ENCODE results near the gene RAF1. TPM values are rescaled to one million over a fixed set of nuclear protein-coding genes. Genes with fewer than 3 reads are reported as not detected.
A peak's percentile ranks its signal among the peaks of the same experiment; 100 is the strongest.

The RAF1 gene
- total RNA-seq, 1 experiment from 2014 or later, result 101 TPM

DNA sequence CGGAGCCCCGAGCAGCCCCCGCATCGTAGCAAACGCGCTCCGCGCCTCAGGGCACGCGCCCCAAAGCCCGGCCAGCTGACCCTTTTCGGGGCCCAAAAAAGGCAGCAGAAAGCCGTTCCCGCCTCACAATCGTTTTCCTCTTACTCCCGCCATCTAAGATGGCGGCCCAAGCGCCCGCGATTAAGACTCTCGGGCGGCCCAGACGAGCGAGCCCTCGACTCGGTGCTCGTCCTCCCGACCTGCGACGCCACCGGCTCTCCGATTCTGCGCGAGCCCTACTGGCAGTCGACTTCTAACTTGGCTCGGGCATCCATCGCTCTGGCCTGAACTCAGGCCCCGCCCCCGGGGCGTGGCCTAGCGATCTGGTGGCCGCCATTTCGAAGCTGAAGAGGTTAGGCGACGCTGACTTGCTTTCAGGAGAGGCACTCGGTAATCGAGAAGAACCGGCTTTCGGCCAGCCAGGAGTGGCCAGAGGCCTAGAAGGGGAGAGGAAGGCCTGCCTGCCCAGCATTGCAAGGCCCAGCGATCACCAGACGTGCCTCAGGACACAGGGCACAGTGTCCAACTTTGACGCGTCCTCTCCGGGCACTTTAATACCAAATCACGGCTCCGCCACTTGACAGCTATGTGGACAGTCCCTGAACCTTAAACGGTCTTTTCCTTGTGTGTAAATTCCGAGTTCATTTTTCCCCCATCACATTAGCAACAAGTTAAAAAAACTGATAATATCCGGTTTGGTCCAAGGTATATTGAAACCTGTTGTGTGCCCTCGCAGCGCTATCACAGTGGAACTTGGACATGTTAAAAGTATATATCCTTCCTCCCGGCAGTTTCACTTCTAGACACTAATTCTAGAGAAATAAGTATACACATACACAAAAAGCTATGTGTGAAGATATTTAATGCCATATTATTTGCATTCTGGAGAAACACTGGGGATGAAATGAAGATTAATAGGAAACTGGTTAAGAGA lies at the start of gene RAF1 (continued):
- no peak for TF ChIP-seq ZNF263 (CRISPR knock-in tag; IDR thresholded peaks at IDR 0.05; ENCODE audit: low read depth)
- no peak for TF ChIP-seq PRRX2 (CRISPR knock-in tag; IDR thresholded peaks at IDR 0.05)
- TF ChIP-seq ZNF396 (CRISPR knock-in tag; IDR thresholded peaks at IDR 0.05; ENCODE audit: borderline replicate concordance), result no peak
- TF ChIP-seq ZNF232 (CRISPR knock-in tag; IDR thresholded peaks at IDR 0.05), result no peak
- TF ChIP-seq CREB1 (CRISPR knock-in tag; IDR thresholded peaks at IDR 0.05), result no peak; the same call in 1 of the 2 replicates
- no peak for TF ChIP-seq ESRRA (CRISPR knock-in tag; IDR thresholded peaks at IDR 0.05; ENCODE audit: borderline replicate concordance)
- TF ChIP-seq, protein P1, sequence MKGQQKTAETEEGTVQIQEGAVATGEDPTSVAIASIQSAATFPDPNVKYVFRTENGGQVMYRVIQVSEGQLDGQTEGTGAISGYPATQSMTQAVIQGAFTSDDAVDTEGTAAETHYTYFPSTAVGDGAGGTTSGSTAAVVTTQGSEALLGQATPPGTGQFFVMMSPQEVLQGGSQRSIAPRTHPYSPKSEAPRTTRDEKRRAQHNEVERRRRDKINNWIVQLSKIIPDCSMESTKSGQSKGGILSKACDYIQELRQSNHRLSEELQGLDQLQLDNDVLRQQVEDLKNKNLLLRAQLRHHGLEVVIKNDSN (CRISPR knock-in tag; IDR thresholded peaks at IDR 0.05), result no peak
- TF ChIP-seq TEAD4 (CRISPR knock-in tag; IDR thresholded peaks at IDR 0.05), result no peak
- peak; percentile 79 for TF ChIP-seq ETV6 (CRISPR knock-in tag; IDR thresholded peaks at IDR 0.05)
- no peak for TF ChIP-seq HMGA2 (CRISPR knock-in tag; IDR thresholded peaks at IDR 0.05)
- TF ChIP-seq, protein P2, sequence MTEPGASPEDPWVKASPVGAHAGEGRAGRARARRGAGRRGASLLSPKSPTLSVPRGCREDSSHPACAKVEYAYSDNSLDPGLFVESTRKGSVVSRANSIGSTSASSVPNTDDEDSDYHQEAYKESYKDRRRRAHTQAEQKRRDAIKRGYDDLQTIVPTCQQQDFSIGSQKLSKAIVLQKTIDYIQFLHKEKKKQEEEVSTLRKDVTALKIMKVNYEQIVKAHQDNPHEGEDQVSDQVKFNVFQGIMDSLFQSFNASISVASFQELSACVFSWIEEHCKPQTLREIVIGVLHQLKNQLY (CRISPR knock-in tag; IDR thresholded peaks at IDR 0.05), result no peak; the same call in 1 of the 2 replicates
- TF ChIP-seq, protein P3, sequence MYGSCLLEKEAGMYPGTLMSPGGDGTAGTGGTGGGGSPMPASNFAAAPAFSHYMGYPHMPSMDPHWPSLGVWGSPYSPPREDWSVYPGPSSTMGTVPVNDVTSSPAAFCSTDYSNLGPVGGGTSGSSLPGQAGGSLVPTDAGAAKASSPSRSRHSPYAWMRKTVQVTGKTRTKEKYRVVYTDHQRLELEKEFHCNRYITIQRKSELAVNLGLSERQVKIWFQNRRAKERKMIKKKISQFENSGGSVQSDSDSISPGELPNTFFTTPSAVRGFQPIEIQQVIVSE (CRISPR knock-in tag; IDR thresholded peaks at IDR 0.05; ENCODE audit: borderline replicate concordance), result no peak
- TF ChIP-seq, protein P4, sequence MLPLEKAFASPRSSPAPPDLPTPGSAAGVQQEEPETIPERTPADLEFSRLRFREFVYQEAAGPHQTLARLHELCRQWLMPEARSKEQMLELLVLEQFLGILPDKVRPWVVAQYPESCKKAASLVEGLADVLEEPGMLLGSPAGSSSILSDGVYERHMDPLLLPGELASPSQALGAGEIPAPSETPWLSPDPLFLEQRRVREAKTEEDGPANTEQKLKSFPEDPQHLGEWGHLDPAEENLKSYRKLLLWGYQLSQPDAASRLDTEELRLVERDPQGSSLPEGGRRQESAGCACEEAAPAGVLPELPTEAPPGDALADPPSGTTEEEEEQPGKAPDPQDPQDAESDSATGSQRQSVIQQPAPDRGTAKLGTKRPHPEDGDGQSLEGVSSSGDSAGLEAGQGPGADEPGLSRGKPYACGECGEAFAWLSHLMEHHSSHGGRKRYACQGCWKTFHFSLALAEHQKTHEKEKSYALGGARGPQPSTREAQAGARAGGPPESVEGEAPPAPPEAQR (CRISPR knock-in tag; IDR thresholded peaks at IDR 0.05), result no peak

DNA sequence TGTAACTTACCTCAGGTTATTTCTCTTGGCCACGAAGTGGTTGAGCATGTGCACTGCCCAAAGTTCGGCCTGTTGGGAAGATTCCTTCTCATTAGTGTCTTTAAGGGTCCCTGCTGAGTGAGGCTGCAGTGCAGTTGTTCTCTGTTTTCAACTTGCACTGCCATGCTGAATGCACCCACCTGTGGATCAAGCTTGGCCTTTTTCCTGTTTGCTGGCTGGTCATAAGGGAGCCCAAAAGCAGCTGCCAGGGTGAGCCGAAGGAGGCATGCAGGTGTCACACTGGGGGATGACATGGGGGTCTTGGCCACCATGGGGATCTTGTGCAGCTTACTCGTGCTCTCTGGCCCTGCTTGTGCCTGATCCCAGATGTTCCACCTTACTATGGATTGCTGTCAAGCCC lies 46.1 kb upstream of the RAF1 start:
- ATAC-seq (no peak), DNase-seq (ENCODE audit: low spot score) (no peak)
- no peaks in the 10 kb centered on the region for H3K4me1 Mint-ChIP-seq
- H3K4me3 Mint-ChIP-seq, result no peak overlapping the region
- no peak overlapping the region for H3K27ac Mint-ChIP-seq
- no peaks in the 10 kb centered on the region for H3K27me3 Mint-ChIP-seq (ENCODE audit: low read depth)
- POLR2A ChIA-PET, result no interaction called here
- H3K36me3 Mint-ChIP-seq, result no peaks in the 10 kb centered on the region
- peaks cover 12% of the 10 kb centered on the region for H3K9me3 Mint-ChIP-seq
- CTCF ChIA-PET, result interaction anchor here (0.8 to 3.6 kb wide), 2 partner anchors 10 to 18 kb away, joined by 3 to 18 read pairs; no protein-coding TSS in a partner anchor
- TF ChIP-seq NFE2L1 (CRISPR knock-in tag; IDR thresholded peaks at IDR 0.05) (no peak), NR3C1 (CRISPR knock-in tag; conservative IDR thresholded peaks at IDR 0.05; ENCODE audit: low read depth) (no peak), TP53 (CRISPR knock-in tag; IDR thresholded peaks at IDR 0.05) (no peak), ZNF263 (CRISPR knock-in tag; IDR thresholded peaks at IDR 0.05; ENCODE audit: low read depth) (no peak)
- TF ChIP-seq, protein P5, sequence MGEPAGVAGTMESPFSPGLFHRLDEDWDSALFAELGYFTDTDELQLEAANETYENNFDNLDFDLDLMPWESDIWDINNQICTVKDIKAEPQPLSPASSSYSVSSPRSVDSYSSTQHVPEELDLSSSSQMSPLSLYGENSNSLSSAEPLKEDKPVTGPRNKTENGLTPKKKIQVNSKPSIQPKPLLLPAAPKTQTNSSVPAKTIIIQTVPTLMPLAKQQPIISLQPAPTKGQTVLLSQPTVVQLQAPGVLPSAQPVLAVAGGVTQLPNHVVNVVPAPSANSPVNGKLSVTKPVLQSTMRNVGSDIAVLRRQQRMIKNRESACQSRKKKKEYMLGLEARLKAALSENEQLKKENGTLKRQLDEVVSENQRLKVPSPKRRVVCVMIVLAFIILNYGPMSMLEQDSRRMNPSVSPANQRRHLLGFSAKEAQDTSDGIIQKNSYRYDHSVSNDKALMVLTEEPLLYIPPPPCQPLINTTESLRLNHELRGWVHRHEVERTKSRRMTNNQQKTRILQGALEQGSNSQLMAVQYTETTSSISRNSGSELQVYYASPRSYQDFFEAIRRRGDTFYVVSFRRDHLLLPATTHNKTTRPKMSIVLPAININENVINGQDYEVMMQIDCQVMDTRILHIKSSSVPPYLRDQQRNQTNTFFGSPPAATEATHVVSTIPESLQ (CRISPR knock-in tag; IDR thresholded peaks at IDR 0.05), result no peak
- TF ChIP-seq, protein P6, sequence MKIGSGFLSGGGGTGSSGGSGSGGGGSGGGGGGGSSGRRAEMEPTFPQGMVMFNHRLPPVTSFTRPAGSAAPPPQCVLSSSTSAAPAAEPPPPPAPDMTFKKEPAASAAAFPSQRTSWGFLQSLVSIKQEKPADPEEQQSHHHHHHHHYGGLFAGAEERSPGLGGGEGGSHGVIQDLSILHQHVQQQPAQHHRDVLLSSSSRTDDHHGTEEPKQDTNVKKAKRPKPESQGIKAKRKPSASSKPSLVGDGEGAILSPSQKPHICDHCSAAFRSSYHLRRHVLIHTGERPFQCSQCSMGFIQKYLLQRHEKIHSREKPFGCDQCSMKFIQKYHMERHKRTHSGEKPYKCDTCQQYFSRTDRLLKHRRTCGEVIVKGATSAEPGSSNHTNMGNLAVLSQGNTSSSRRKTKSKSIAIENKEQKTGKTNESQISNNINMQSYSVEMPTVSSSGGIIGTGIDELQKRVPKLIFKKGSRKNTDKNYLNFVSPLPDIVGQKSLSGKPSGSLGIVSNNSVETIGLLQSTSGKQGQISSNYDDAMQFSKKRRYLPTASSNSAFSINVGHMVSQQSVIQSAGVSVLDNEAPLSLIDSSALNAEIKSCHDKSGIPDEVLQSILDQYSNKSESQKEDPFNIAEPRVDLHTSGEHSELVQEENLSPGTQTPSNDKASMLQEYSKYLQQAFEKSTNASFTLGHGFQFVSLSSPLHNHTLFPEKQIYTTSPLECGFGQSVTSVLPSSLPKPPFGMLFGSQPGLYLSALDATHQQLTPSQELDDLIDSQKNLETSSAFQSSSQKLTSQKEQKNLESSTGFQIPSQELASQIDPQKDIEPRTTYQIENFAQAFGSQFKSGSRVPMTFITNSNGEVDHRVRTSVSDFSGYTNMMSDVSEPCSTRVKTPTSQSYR (CRISPR knock-in tag; IDR thresholded peaks at IDR 0.05), result no peak
- TF ChIP-seq, protein P7, sequence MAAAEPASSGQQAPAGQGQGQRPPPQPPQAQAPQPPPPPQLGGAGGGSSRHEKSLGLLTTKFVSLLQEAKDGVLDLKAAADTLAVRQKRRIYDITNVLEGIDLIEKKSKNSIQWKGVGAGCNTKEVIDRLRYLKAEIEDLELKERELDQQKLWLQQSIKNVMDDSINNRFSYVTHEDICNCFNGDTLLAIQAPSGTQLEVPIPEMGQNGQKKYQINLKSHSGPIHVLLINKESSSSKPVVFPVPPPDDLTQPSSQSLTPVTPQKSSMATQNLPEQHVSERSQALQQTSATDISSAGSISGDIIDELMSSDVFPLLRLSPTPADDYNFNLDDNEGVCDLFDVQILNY (CRISPR knock-in tag; IDR thresholded peaks at IDR 0.05), result no peak
- TF ChIP-seq, protein P8, sequence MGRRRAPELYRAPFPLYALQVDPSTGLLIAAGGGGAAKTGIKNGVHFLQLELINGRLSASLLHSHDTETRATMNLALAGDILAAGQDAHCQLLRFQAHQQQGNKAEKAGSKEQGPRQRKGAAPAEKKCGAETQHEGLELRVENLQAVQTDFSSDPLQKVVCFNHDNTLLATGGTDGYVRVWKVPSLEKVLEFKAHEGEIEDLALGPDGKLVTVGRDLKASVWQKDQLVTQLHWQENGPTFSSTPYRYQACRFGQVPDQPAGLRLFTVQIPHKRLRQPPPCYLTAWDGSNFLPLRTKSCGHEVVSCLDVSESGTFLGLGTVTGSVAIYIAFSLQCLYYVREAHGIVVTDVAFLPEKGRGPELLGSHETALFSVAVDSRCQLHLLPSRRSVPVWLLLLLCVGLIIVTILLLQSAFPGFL (CRISPR knock-in tag; IDR thresholded peaks at IDR 0.05; ENCODE audit: borderline replicate concordance), result no peak
- TF ChIP-seq, protein P9, sequence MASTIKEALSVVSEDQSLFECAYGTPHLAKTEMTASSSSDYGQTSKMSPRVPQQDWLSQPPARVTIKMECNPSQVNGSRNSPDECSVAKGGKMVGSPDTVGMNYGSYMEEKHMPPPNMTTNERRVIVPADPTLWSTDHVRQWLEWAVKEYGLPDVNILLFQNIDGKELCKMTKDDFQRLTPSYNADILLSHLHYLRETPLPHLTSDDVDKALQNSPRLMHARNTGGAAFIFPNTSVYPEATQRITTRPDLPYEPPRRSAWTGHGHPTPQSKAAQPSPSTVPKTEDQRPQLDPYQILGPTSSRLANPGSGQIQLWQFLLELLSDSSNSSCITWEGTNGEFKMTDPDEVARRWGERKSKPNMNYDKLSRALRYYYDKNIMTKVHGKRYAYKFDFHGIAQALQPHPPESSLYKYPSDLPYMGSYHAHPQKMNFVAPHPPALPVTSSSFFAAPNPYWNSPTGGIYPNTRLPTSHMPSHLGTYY (CRISPR knock-in tag; IDR thresholded peaks at IDR 0.05), result no peak
- TF ChIP-seq, protein P1 (CRISPR knock-in tag; IDR thresholded peaks at IDR 0.05), result no peak
